GM12892 (cell line): ENCODE measurements around the gene NEUROD4.

ENCODE experiments used
- DNase-seq: peaks from one replicate; pipeline ENCODE4 v3.0.0; 2011; ENCODE audit not compliant: insufficient read length
- FAIRE-seq: peaks from 2 replicates; lab custom pipeline; 2011; peaks lifted over from hg19 to GRCh38; lab: Jason Lieb, UNC
- POLR2A ChIP-seq: IDR thresholded peaks from 2 replicates; pipeline ENCODE4 v1.6.1; 2011; ENCODE audit warnings: low read depth, low read length, control low read depth
- POLR2AphosphoS5 ChIP-seq: IDR thresholded peaks from 2 replicates; pipeline ENCODE4 v1.6.1; 2011; ENCODE audit warnings: low read depth, low read length, control low read depth
- TAF1 ChIP-seq: IDR thresholded peaks from 2 replicates; pipeline ENCODE4 v1.6.1; 2011; ENCODE audit warnings: low read depth, mild to moderate bottlenecking, control low read depth, low read length, borderline replicate concordance

The NEUROD4 gene

DNA sequence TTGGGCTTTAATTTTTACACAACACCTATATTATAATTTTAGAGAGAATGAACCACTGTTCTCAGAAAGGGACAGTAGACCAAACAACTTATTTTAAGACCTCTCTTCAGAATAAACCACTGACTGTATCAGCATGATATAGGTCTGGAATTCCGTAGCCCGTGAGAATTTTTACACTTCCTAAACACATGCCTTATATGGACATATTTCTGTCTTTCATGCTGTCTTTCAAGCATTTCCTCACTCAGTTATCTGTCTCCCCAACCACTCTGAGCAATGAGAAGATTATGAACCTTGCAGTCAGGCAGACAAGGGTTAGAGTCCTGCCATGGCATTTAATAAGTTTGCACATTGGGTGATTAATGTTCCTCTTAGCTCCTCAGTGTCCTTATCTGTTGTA is 17.4 kb upstream of the NEUROD4 start:
- DNase-seq (no peak), FAIRE-seq (no peak)
- TF ChIP-seq TAF1 (no peak), POLR2A (no peak), POLR2AphosphoS5 (no peak)

DNA sequence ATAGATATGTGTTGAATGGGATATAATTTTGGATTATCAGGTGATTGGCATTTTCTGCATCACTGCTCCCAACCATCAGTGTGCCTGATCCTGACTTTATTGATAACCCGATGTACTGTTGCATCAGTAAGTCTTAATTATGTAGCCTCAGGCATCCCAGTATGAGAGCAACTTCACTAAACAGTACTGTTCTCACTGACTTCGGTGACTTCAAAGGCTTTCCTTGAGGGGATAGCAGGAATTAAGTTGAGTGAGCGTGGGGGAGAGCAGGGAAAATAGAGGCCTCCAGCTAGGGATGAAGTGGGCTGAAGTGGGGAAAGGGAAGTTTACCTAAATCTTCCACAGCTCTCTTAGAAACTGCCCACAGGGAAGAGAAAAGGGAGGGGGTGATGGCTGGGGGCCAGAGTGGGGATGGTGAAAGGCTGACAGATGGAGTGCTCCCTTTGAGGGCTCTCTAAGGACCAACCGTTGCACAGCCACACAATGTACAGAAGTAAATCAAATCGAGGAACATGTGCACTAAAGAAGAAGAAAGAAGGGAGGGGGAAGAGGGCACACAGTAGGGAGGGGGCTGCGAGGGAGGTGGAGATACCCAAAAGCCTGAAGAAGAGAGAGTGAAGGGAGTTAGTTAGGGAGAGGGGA is 10.7 kb upstream of the NEUROD4 start:
- no peak for FAIRE-seq
- no peak for DNase-seq
- TF ChIP-seq POLR2A (no peak), TAF1 (no peak), POLR2AphosphoS5 (no peak)

DNA sequence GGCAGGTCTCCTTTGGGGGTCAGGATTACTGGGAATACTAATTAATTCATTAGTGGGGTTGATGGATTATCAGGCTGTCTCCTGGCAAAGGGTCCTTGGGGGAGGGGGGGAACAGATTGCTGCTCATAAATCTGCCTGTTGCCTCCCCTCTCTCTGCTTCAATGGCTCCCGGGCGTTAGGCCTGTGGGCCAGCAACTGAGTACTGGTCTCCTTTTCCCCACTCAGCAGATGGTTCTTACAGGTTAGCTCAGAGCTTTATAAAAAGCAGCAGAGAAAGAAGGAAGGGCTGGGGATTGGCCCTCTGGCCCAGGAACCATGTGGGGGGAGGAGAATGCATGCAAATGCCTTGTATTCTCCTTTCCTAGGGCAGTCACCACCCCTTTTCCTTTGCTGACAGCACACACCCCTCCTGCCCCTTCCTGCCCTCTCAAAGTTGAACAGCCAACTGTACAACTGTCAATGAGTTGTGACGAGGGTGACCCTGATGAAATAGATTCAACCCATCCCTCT is 2.3 kb upstream of the NEUROD4 start:
- TF ChIP-seq TAF1, result no peak
- TF ChIP-seq POLR2AphosphoS5, result no peak
- TF ChIP-seq POLR2A, result no peak
- no peak for FAIRE-seq
- no peak for DNase-seq

DNA sequence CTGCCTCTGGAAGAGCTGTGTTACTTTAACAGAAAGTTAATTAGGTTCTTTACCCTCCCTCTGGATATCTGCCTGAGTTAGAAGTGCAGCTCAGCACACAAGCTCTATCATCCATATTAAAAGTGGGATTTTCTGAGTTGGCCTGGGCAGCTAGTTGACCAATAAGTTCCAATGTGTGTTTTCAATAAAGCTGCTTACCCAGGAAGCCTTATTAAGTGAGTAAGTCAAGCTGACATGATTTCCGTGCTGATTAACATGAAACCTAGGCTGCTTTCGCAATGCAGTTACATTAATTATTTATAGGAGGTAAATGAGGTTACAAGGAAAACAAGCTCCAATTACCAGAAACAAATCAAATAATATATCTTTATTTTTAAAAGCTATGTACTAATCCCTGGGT is 4.8 kb downstream of the NEUROD4 start:
- no peak for TF ChIP-seq POLR2A
- TF ChIP-seq TAF1, result no peak
- TF ChIP-seq POLR2AphosphoS5, result no peak
- FAIRE-seq, result no peak
- DNase-seq, result no peak

DNA sequence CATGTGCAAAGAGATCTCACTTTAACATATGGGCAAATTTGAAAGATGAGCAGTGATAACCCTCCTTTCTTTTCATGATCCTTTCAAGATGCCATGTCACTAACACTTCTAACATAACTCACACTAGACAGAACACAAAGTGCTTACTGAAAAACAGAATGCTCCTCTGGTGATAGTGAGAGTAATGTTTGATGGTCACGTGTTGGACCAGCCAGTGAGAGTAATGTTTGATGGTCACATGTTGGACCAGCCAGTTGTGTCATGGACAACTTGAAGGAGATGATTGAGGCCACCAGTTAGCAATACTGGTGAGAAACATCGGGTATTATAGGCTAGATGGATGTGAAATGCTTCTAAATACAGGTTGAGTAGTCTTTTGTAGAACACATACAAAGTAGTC is 5.7 kb downstream of the NEUROD4 start:
- FAIRE-seq (no peak), DNase-seq (no peak)
- TF ChIP-seq POLR2A (no peak), TAF1 (no peak), POLR2AphosphoS5 (no peak)

DNA sequence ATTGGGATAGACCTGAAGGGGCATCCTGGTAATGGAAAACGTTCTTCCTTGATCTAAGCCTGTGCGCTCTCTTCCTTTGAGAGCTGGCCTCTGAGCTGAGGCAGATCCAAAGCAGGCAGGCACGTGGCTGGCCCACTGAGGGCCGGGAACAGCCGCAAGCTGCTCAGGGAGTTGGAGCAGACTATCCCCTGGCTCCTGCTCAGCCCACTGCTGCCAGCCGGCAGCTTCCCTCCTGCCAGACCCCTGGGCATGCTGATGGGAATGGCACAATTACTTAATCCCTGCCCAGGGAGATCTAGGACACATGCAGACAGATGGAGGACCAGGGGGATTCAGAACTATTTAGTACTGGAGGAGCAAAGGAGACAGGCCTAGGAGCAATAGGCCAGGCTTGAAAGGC is 14.4 kb downstream of the NEUROD4 start:
- FAIRE-seq, result no peak
- DNase-seq, result no peak
- TF ChIP-seq POLR2A (no peak), POLR2AphosphoS5 (no peak), TAF1 (no peak)

DNA sequence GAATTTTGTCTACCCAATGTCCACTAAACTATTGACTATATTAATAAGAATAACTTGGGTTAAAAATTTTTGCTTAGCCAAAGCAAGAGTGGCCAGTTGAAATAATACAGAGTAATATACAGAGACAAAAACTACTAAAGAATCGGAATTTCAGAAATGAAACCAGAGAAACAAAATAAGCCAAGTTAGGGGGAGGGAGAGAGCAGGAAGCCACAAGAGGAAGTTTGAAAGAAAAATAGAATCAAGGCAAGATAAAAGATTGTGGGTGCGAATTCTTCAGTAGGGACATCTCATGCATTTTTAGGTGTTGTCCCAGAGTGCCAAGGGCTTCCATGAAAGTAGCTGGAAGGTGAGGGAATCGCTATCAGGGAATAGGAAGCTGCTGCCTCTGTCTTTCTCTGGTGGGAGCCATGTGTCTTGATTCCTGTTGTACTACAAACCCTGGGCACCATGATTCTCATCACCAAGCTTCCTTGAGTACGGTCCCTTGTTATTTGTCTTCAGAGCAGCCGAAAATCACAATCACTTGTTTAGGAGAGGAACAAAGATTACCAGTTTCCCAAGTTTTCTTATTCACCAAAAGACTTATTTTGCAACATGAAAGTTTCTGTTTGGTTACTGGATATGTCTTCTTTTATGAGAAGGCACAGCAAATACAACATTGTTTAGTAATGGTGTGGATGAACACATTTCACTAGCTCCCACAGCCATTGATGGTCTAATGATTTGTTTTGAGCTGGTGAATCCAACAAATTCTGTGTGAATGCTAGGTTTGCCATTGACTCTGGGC is 16.7 kb downstream of the NEUROD4 start:
- TF ChIP-seq POLR2A, result no peak
- TF ChIP-seq POLR2AphosphoS5, result no peak
- no peak for TF ChIP-seq TAF1
- FAIRE-seq (no peak), DNase-seq (no peak)

DNA sequence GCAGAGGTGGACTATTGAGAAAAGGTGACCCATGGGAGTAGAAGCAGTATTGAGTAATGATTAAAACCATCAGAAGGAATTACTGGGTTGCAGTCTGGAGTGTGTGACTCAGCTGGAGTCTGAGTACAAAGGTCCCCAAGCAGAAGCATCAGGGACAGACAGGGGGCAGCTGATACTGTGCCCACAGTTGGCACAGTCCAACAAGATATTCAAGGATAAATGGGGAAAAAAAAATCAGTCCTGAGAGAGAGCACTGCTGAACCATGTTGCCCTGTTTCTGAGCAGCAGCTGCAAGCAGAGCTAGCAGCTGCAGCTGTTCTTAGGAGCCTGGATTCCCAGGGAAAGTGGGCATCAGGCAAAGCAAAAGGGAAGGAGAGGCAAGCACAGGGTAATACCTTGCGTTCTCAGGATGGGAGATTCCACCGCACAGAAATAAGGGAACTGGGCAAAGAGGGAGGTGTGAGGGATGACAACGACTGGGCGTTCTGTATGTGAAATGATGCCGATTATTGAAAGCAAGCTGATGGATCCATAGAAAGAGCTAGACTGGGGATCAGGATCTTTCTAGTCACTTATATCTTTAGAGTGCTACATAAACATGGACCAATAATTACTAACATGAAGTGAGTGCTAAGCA is 17.7 kb downstream of the NEUROD4 start:
- no peak for FAIRE-seq
- DNase-seq, result no peak
- TF ChIP-seq TAF1, result no peak
- TF ChIP-seq POLR2A, result no peak
- TF ChIP-seq POLR2AphosphoS5, result no peak

DNA sequence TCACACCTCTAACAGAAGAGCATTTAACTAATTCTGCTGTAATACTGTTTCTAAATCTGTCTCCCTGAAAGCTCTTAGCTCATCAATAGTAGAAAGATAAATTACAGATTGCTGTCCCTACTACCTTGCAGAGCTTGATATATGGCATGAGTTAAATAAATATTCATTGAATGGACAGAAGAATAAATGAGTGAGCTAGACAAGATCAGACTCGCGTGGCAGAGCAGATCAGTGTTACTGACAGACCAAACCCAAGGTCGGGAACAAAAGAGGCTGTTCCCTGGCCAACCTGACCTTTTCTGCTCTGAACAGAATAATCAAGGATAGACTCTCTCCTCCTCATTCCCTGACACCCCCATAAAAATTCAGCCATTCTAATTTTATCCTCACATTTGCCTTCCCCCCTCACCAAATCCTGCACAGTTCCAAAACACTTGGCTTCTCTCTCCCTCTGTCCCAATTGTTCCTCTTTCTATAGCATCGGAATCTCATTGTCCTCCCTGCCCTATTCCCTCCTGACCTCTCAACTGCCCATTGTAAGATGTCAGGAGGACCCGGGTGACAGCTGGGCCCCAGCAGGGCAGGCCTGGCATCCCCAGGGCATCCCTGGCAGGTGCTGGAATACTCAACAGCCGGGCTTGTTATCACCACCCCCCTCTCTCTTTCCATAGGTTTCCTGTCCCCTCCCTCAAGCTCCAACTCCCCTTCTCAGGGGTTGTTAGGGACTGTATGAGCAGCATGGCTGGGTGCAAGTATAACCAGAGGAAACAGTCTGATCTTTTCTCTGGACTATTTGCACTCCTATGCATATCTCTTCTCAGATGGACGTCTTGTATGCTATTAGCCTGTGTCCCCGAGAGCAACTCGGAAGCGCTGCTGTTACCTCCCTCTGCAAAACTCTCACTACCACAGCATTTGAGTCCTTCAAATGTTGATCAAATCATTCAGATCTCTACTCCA is 19.9 kb downstream of the NEUROD4 start:
- TF ChIP-seq POLR2A (no peak), POLR2AphosphoS5 (no peak), TAF1 (no peak)
- DNase-seq, result no peak
- FAIRE-seq, result no peak

DNA sequence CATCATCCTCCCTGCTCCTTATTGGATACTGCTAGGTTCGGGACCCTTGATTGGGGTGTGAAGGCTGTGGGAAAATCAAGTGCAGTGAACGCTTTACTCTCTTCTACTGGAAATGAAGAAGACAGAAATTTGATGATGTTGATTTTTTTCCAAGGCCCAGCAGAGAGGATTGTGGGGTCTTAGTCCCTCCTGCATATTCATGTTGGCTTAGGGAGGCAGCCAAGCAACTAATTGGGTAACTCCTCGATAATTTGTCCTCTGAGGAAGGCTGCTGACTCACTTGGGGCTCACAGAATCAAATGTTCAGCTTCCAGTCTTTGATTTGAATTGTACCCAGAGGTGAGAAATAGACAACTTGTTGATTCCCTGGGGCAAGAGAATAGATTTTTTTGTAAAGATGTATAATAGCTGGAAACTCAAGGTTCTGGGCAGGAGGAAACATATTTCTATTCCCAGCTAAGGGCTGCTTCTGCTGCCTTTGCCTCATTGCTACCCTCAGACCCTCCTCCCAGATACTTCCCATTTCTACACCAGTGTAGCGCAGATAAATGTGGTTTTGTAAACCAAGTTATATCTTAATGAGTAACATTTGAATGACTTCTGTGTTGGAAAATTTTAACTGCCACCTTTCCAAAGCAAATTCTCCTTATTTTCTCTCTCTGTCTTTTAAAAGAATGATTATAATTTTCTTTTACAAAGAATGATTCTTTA is 21.7 kb downstream of the NEUROD4 start:
- no peak for FAIRE-seq
- no peak for DNase-seq
- TF ChIP-seq POLR2A (no peak), POLR2AphosphoS5 (no peak)

DNA sequence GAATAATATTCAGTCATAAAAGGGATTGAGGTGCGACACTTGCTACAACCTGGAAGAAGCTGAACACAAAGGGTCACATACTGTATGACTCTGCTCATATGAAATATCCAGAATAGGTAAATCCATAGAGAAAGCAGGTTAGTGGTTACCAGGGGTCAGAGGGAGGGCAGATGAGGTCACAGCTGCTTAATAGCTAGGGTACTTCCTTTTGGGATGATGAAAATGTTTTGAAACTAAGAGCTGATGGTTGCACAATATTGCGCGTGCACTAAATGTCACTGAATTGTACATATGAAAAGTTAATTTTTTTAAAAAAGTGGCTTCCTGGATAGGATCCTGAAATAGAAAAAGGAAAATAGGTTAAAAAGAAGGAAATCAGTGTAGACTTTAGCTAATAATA is 23.8 kb downstream of the NEUROD4 start:
- TF ChIP-seq TAF1, result no peak
- TF ChIP-seq POLR2AphosphoS5, result no peak
- TF ChIP-seq POLR2A, result no peak
- FAIRE-seq (no peak), DNase-seq (no peak)

DNA sequence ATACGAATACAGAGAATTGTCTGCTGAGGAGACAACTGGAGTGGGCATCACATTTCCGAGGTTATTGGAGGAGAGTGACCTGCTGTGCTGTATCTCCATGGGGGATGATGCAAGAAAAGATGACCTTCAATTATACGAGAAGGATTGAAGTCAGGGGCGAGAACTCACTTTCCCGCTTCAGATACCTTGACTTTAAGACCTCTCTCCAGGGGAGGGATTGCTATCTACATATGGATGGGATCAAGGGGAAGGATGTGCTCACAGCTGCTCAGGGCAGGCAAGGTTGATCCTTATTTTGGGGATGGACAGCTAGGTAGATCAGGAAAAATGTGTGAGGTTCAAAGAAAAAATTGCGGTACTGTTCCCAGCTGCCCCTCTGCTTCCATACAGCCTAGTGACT is 24.4 kb downstream of the NEUROD4 start:
- DNase-seq, result no peak
- no peak for TF ChIP-seq TAF1
- TF ChIP-seq POLR2AphosphoS5, result no peak
- no peak for TF ChIP-seq POLR2A
- no peak for FAIRE-seq
